Right hindlimb (tissue), 1 donor: ENCODE data around the gene SOCS6.
"Not testable (repeated sequence)": the region's sequence is repeated elsewhere in the genome, so short reads cannot be mapped to it uniquely, and the experiment has no call there.

ENCODE experiments used
- DNase-seq: peaks from one replicate; pipeline ENCODE4 v3.0.0-alpha.2; 2018

SOCS6 gene, protein sequence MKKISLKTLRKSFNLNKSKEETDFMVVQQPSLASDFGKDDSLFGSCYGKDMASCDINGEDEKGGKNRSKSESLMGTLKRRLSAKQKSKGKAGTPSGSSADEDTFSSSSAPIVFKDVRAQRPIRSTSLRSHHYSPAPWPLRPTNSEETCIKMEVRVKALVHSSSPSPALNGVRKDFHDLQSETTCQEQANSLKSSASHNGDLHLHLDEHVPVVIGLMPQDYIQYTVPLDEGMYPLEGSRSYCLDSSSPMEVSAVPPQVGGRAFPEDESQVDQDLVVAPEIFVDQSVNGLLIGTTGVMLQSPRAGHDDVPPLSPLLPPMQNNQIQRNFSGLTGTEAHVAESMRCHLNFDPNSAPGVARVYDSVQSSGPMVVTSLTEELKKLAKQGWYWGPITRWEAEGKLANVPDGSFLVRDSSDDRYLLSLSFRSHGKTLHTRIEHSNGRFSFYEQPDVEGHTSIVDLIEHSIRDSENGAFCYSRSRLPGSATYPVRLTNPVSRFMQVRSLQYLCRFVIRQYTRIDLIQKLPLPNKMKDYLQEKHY

DNA sequence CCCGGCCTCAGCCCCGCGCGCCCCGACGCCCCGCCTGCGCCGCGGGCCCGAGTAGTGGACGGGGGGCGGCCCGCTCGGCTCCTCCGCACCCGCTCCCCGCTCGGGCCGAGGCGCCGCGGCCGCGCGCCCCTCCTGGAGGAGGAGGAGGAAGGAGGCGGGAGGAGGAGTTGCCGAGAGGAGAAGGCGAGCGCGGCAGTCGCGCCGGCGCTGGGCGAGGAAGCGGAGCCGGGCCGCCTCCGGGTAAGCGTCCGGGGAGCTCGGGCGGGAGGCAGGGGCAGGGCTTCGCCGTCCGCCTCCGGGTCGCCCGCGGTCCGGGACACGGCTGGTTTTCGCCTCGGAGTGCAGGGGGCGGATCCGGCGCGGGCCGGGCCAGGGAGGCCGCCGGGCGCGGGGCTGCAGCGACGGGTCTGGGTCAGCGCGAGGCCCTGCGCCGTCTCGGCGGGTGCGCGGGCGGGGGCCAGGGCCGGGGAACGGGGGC lies at the start of gene SOCS6:
Gene SOCS6, plus strand, starts transcription at position 195 of the 478 bp plus-strand sequence. CDS start 35,624 bp downstream, outside the sequence.
- peak; percentile 80 for DNase-seq

- DNase-seq, result no peak
These were observed 45.5 kb upstream of the SOCS6 start for GRCh38 chr18:70243131-70243929.

GRCh38 chr18:70246061-70246466 lies 42.8 kb upstream of the SOCS6 start:
- DNase-seq, result no peak

DNA sequence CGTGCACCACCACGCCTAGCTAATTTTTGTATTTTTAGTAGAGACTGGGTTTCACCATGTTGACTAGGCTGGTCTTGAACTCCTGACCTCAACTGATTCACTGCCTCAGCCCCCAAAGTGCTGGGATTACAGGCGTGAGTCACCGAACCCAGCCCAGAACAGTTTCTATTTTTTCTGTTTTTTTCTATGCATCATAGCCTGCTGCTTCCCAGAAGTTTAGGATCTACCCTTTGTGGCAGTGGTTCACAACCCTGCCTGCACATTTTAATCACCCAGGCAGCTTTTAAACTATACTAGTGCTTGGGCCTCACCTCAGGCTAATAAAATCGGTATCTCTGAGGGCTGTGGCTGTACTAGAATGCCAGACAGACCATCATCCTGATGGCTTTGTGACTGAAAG lies 39.7 kb upstream of the SOCS6 start:
- no peak for DNase-seq

DNA sequence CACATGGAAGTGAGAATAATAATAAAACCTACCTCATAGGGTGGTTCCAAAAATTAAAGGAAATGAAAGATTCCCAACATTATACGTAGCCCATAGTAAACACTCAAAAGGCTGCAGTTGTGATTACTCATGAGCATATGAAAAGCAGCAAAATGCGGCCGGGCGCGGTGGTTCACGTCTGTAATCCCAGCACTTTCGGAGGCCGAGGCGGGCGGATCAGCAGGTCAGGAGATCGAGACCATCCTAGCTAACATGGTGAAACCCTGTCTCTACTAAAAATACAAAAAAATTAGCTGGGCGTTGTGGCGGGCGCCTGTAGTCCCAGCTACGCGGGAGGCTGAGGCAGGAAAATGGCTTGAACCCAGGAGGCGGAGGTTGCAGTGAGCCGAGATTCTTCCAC lies 39.0 kb upstream of the SOCS6 start:
- not testable (repeated sequence) for DNase-seq

- DNase-seq, result no peak
These were observed 38.1 kb upstream of the SOCS6 start for GRCh38 chr18:70250781-70251180.

- DNase-seq, result no peak
These were observed 32.7 kb upstream of the SOCS6 start for GRCh38 chr18:70256184-70256583.

DNA sequence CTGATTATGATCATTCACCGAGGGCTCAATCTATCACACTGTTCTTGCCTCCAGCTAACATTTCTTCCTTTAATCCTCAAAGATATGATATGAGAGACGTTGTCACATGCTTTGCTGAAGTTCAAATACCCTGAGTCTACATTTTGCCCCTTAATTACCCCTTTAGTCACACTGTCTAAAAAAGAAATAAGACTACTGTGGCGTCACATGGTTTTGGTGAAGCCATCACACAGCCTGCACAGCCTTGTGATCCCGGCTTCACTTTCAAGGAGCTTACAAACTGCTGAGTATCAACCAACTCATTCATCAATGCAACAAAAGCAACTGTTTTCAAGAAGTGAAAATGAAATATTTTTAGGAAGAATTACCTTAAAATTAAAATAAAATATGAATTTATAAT lies 31.9 kb upstream of the SOCS6 start:
- no peak for DNase-seq

DNA sequence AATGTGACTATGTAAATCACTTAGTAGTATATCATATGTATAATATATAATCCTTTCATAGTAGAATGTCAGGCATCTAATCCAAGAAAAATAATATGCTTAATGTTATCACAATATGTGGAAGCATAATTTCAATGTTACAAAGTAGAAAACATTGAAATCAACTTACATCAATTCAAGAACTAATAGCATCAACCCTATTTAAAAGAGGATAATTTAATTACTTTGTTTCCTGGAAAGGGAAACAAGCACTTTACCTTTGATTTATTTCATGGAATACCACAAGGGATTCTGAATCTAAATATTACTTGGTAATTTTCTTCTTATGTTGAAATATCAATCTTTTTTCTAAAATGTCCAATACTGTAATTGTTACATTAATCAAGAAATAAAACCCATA lies 30.6 kb upstream of the SOCS6 start:
- DNase-seq, result no peak

- DNase-seq, result no peak
These were observed 28.2 kb upstream of the SOCS6 start for GRCh38 chr18:70260683-70261082.

GRCh38 chr18:70261141-70261788 lies 27.6 kb upstream of the SOCS6 start:
- no peak for DNase-seq

- DNase-seq, result no peak
These were observed 25.5 kb upstream of the SOCS6 start for GRCh38 chr18:70263336-70263735.

GRCh38 chr18:70271742-70272141 lies 17.1 kb upstream of the SOCS6 start:
- DNase-seq, result no peak

GRCh38 chr18:70273021-70273420 lies 15.8 kb upstream of the SOCS6 start:
- no peak for DNase-seq

DNA sequence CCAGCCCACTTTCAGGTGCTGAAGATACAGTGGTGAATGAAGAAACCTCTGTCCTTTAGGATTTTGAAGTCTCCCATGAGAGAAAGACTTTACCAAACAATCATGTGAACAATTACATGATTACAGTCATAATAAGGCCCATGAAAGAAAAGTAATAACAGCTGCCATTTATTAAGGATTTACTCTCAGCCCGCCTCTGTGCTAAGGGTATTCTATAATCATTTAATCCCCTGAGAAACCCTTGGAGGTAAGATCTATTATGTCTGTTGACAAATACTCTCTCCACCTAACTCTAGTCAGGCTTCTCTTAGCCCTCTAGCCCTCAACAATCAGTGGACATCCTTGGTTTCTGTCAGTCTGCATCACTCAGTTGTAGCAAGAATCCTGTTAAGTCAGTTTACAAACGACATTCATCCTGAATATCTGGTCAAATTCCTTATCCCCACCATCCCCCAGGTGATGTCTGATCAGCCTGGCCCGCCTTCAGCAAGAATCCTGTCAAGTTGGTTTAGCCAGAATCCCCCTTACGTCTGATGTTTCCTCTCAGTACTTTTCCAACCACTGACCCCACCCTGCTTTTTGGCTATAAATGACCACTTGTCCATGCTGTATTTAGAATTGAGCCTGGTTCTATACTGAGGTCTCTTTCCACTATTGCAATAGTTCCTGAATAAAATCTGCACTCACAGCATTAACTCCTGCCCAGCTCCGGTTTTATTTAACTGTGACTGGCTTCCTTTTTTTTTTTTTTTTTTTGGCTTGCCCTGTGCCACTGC lies 12.2 kb upstream of the SOCS6 start:
- DNase-seq, result no peak

GRCh38 chr18:70279470-70279869 lies 9.4 kb upstream of the SOCS6 start:
- DNase-seq, result no peak

- DNase-seq, result no peak
These were observed 8.6 kb upstream of the SOCS6 start for GRCh38 chr18:70280007-70280925.

DNA sequence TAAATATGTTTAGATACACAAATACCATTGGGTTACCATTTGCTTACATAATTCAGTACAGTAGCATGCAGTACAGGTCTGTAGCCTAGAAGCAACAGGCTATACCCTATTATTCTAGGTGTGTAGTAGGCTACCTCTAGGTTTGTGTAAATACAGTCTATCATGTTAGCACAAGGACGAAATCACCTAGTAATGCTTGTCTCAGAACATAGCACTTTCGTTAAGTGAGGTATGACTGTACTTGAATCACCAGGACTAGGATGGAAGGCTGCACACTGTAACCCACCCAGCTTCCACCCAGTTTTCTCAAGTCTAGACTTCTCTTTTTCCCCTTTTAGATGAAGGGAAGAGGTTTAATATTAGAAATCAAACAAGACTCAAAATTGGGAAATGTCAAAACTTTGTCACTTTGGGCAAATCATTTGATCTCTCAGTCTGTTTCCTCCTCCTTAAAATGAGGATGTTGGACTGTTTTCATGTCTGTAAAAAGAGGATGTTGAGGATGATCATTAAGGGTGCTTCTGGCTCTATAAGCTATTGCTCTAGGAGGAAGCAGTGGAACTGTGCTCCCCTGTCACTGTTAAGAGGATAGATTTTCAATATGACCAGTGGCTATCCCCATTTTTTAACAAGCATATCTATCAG lies 3.7 kb upstream of the SOCS6 start:
- no peak for DNase-seq

DNA sequence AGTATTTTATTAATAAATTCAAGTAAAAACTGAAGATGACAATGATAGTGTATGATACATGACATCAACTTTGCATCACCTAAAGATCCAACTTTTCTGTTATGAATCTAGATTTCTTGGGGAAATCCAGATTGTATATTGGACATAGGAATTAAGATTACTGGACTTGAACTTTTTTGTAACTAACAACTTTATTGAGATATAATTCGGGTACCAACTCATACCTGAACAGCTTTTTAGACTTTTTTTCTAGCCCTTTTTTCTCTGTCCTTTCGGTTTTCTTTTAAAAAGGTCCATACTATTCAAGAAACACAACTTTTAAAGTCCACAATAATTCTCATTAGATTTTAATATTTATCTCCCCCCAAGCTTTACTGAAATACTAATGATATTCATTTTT lies 1.1 kb upstream of the SOCS6 start:
- DNase-seq, result no peak

DNA sequence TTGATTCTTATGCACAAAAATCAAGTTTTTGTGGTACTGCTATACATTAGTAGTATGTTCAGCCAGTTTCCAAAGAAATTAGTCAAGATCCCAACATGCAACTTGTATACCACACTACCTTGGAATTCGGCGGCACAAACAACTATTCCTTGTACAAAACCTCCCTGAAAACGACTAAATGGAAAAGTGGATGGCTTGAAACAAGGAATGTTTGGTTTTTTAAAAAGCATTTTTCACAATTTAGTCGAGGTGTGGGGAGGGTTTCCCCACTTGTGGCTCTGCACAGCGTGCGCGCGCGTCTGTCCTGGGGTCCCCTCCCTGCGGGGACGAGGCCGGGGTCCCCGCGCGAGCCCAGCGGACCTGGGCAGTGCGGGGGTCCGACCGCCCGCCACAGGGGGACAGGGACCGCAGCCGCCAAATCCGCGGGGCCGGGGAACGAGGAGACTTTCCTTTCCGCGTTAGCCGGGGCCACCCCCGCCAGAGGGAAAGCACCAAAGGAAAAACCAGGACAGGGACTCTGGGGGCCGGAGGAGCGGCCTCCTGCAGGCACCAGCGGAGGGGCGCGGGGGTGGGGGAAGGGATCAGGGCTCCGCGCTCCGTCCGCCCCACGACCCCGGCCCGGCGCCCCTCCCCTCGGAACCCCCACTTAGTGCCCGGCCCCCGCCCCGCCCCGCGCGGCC lies 534 bp upstream of the SOCS6 start:
- peak; percentile 69 for DNase-seq
